Measurements from ENCODE around the gene TMEM120B. TPM values are rescaled to one million over a fixed set of nuclear protein-coding genes. Genes with fewer than 3 reads are reported as not detected.
"Not testable (repeated sequence)": the region's sequence is repeated elsewhere in the genome, so short reads cannot be mapped to it uniquely, and the experiment has no call there.

Gene TMEM120B
- total and polyA plus RNA-seq, 2 of the 13 experiments (the other 11 are each of a cell fraction or from before 2014, with no cell fraction given) = 7.1 to 12.9 TPM

- no peak for ATAC-seq
Observed at GRCh38 chr12:121697093-121697698, 15.4 kb upstream of the TMEM120B start.

GRCh38 chr12:121697861-121698260 is 14.7 kb upstream of the TMEM120B start:
- H3K4me1 ChIP-seq (ENCODE audit: insufficient read depth, low read length); H3K4me3 ChIP-seq (replicated peaks in 1 of 3; ENCODE audit: insufficient read depth in 1 of 3, low read depth in 2 of 3, low read length in 3 of 3); BruUV-seq (replicated peaks); H3K4me2 ChIP-seq (ENCODE audit: low read depth, low read length); H3K27ac ChIP-seq (ENCODE audit: extremely low read length, insufficient read depth, low read length); H3K79me2 ChIP-seq (ENCODE audit: insufficient read depth, low read length); FAIRE-seq; H3K9me3 ChIP-seq (ENCODE audit: low read length); H2AFZ ChIP-seq (ENCODE audit: low read length); H3K9ac ChIP-seq (ENCODE audit: insufficient read depth, low read depth, low read length); in situ Hi-C loops (cut with HindIII; ENCODE audit: extremely low pct_ligation_motif_present, low pct_unique_long_range_greater_than_20kb); DNase-seq (ENCODE audit: low spot score); POLR2A ChIA-PET; H4K20me1 ChIP-seq (ENCODE audit: insufficient read depth, low read length); ATAC-seq; H3K27me3 ChIP-seq (ENCODE audit: control insufficient read depth in 1 of 2, insufficient read depth in 2 of 2, low read length in 2 of 2); H3K36me3 ChIP-seq (replicated peaks in 1 of 2; ENCODE audit: control insufficient read depth in 1 of 2, insufficient read depth in 2 of 2, low read length in 2 of 2): not testable (repeated sequence)
- intact Hi-C loops (cut with micrococcal nuclease; ENCODE audit: unreplicated experiment) = loop anchor here (1.0 to 5.0 kb wide), 2 partner anchors 75 to 94 kb away; partner anchors contain the start of gene RHOF
- 76% methylated on average over 6 of the region's 6 CpGs for WGBS (ENCODE audit: low lambda C conversion rate)
- CTCF ChIA-PET (ENCODE audit: low intra/inter-chr PET ratio, low total read pairs) = interaction anchor here (1.4 to 5.3 kb wide), 4 partner anchors 72 to 96 kb away, joined by 3 to 69 read pairs (median 8); partner anchors contain the start of gene RHOF

More at GRCh38 chr12:121697093-121697698, 15.4 kb upstream of the TMEM120B start:
- FAIRE-seq = peak; percentile 70
- peak overlapping the region; percentile 18; the same call in 1 of the 2 replicates for H3K4me2 ChIP-seq (ENCODE audit: low read depth, low read length)
- intact Hi-C loops (cut with micrococcal nuclease; ENCODE audit: unreplicated experiment) (loop anchor here (1.0 to 5.0 kb wide), 2 partner anchors 76 to 95 kb away; partner anchors contain the start of gene RHOF), in situ Hi-C loops (cut with HindIII; ENCODE audit: extremely low pct_ligation_motif_present, low pct_unique_long_range_greater_than_20kb) (no loop called here)
- no peaks in the 10 kb centered on the region for H3K9me3 ChIP-seq (ENCODE audit: low read length)
- ChIA-PET POLR2A (no interaction called here), CTCF (ENCODE audit: low intra/inter-chr PET ratio, low total read pairs) (interaction anchor here (0.9 to 5.3 kb wide), 6 partner anchors 73 to 115 kb away, joined by 3 to 69 read pairs (median 7); partner anchors contain the start of gene RHOF)
- no peak overlapping the region for H2AFZ ChIP-seq (ENCODE audit: low read length)
- H3K27me3 ChIP-seq (ENCODE audit: control insufficient read depth in 1 of 2, insufficient read depth in 2 of 2, low read length in 2 of 2) = peaks cover 0 to 8% of the 10 kb centered on the region in 2 experiments; a peak in 1 of 5 replicates
- H3K36me3 ChIP-seq (replicated peaks in 1 of 2; ENCODE audit: control insufficient read depth in 1 of 2, insufficient read depth in 2 of 2, low read length in 2 of 2) = no peaks in the 10 kb centered on the region
- H3K4me1 ChIP-seq (ENCODE audit: insufficient read depth, low read length) = no peaks in the 10 kb centered on the region
- peak; percentile 53 for DNase-seq (ENCODE audit: low spot score)
- no peak for TF ChIP-seq ZNF296 (CRISPR knock-in tag; conservative IDR thresholded peaks at IDR 0.05)
- peak; percentile 64 for TF ChIP-seq RAD21 (CRISPR knock-in tag; IDR thresholded peaks at IDR 0.05)
- peak; percentile 68 for TF ChIP-seq SMC3 (IDR thresholded peaks at IDR 0.05; ENCODE audit: low read length)
- TF ChIP-seq STAG1 (CRISPR knock-in tag; IDR thresholded peaks at IDR 0.05) = peak; percentile 80
- no peak for TF ChIP-seq KDM6A (CRISPR knock-in tag; IDR thresholded peaks at IDR 0.05; ENCODE audit: low read depth)
- TF ChIP-seq CBX1 (IDR thresholded peaks at IDR 0.05; ENCODE audit: low read depth) = no peak
- TF ChIP-seq SRF (IDR thresholded peaks at IDR 0.05; ENCODE audit: low read depth, low read length) = no peak
- no peak for TF ChIP-seq CAMTA2 (CRISPR knock-in tag; IDR thresholded peaks at IDR 0.05; ENCODE audit: borderline replicate concordance)
- TF ChIP-seq ZNF121 (CRISPR knock-in tag; IDR thresholded peaks at IDR 0.05) = peak; percentile 72; the same call in 1 of the 2 replicates
- TF ChIP-seq CTCF (CRISPR knock-in tag; IDR thresholded peaks at IDR 0.05) = peak; percentile 65
- TF ChIP-seq KMT2A (CRISPR knock-in tag; IDR thresholded peaks at IDR 0.05) = no peak
- TF ChIP-seq YEATS2 (CRISPR knock-in tag; IDR thresholded peaks at IDR 0.05; ENCODE audit: borderline replicate concordance) = no peak
- no peak for TF ChIP-seq ZNF597 (CRISPR knock-in tag; IDR thresholded peaks at IDR 0.05)
- TF ChIP-seq ADNP (CRISPR knock-in tag; IDR thresholded peaks at IDR 0.05) = no peak
- TF ChIP-seq ZNF816 (CRISPR knock-in tag; IDR thresholded peaks at IDR 0.05; ENCODE audit: borderline replicate concordance) = no peak
- no peak for TF ChIP-seq ZNF263 (CRISPR knock-in tag; IDR thresholded peaks at IDR 0.05)
- no peaks in the 10 kb centered on the region for H4K20me1 ChIP-seq (ENCODE audit: insufficient read depth, low read length)
- no peak overlapping the region for H3K9ac ChIP-seq (ENCODE audit: insufficient read depth, low read depth, low read length)
- no peaks in the 10 kb centered on the region for H3K79me2 ChIP-seq (ENCODE audit: insufficient read depth, low read length)
- 17% methylated on average over 9 of the region's 9 CpGs for WGBS (ENCODE audit: low lambda C conversion rate)
- H3K4me3 ChIP-seq (replicated peaks in 1 of 3; ENCODE audit: insufficient read depth in 1 of 3, low read depth in 2 of 3, low read length in 3 of 3) = no peak overlapping the region
- no TSS peak for BruUV-seq (replicated peaks)
- H3K27ac ChIP-seq (ENCODE audit: extremely low read length, insufficient read depth, low read length) = no peak overlapping the region
